Esophagus squamous epithelium (tissue), 5 donors: Measurements from ENCODE around the gene SYT6. TPM values are rescaled to one million over a fixed set of nuclear protein-coding genes. Genes with fewer than 3 reads are reported as not detected.
A peak's percentile ranks its signal among the peaks of the same experiment; 100 is the strongest.

Experiments used
- DNase-seq: peaks from one replicate; lab custom pipeline; 2025; lab: John Stamatoyannopoulos, UW
- H3K27ac ChIP-seq, 4 donors: fragments of 200-600 bp; sonication (generic); one replicate each; pipeline ENCODE4 v1.5.1; 2016 to 2019; ENCODE audit warnings: mild to moderate bottlenecking in 1 of 4
- H3K27me3 ChIP-seq, 4 donors: fragments of 200-600 bp; sonication (generic); 1 replicate in 3 of 4; 2 replicates in 1 of 4; pipeline versions ENCODE4 v1.5.1 to v1.6.0; 2017 to 2021; ENCODE audit warnings: antibody characterized with exemption in 1 of 4
- H3K36me3 ChIP-seq, 3 donors: fragments of 200-600 bp; sonication (generic); one replicate each; pipeline ENCODE4 v1.5.1; 2016 to 2019
- H3K4me1 ChIP-seq, 3 donors: fragments of 200-600 bp; sonication (generic); one replicate each; pipeline ENCODE4 v1.5.1; 2017 to 2019
- H3K4me3 ChIP-seq, 4 donors: fragments of 200-600 bp; sonication (generic); 1 replicate in 3 of 4; 2 replicates in 1 of 4; pipeline ENCODE4 v1.5.1; 2016 to 2019; ENCODE audit warnings: mild to moderate bottlenecking in 2 of 4, moderate library complexity in 1 of 4
- H3K9me3 ChIP-seq, 3 donors: fragments of 200-600 bp; sonication (generic); one replicate each; pipeline ENCODE4 v1.5.1; 2016 to 2019
- POLR2A ChIP-seq, 4 donors: fragments of 450-650 bp; IDR thresholded peaks; one replicate each; pipeline ENCODE4 v1.6.1; 2017; ENCODE audit warnings: antibody characterized with exemption in 4 of 4, mild to moderate bottlenecking in 4 of 4, moderate library complexity in 3 of 4
- WGBS, 2 donors: methylation state at CpG; one replicate each; pipeline ENCODE4 v1.1.5; 2018; 5-methylcytosine and 5-hydroxymethylcytosine counted together
- intact Hi-C: fragments of 100-400 bp; cut with DNase I; formaldehyde crosslinking; loops from one replicate; pipeline ENCODE4 v1.15.0; 2022
- total RNA-seq, 4 donors: library from RNA; depleted of rRNA; stranded (reverse); fragments of >200 nt; gene quantifications; one replicate each; pipeline ENCODE4 v1.1.0, GENCODE V29; 2016
- TF ChIP-seq, protein P1 (sequence below), 6 experiments: fragments of 450-650 bp in 4 of 6; fragments of 200-600 bp in 2 of 6; sonication (generic) in 2 of 6; IDR thresholded peaks; one replicate each; pipeline ENCODE4 v1.5.1; 2016 to 2019; ENCODE audit warnings: antibody characterized with exemption in 6 of 6, mild to moderate bottlenecking in 4 of 6, moderate library complexity in 4 of 6
- donor health status: DM: yes; HTN: yes; CAD: no.

SYT6 gene, protein sequence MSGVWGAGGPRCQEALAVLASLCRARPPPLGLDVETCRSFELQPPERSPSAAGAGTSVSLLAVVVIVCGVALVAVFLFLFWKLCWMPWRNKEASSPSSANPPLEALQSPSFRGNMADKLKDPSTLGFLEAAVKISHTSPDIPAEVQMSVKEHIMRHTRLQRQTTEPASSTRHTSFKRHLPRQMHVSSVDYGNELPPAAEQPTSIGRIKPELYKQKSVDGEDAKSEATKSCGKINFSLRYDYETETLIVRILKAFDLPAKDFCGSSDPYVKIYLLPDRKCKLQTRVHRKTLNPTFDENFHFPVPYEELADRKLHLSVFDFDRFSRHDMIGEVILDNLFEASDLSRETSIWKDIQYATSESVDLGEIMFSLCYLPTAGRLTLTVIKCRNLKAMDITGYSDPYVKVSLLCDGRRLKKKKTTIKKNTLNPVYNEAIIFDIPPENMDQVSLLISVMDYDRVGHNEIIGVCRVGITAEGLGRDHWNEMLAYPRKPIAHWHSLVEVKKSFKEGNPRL
- not detected for total RNA-seq

GRCh38 chr1:114153261-114154145 lies at the start of gene SYT6:
TSS of gene SYT6 (minus strand) at chr1:114153869. CDS start at chr1:114153772, 97 bp downstream.
- no peak for DNase-seq
- WGBS, 2 donors = 0 to 5% methylated on average over 7 to 12 of the region's 70 CpGs
- H3K4me3 ChIP-seq = peak within 1 kb of the TSS; percentile 2 to 67 (median 32)

DNA sequence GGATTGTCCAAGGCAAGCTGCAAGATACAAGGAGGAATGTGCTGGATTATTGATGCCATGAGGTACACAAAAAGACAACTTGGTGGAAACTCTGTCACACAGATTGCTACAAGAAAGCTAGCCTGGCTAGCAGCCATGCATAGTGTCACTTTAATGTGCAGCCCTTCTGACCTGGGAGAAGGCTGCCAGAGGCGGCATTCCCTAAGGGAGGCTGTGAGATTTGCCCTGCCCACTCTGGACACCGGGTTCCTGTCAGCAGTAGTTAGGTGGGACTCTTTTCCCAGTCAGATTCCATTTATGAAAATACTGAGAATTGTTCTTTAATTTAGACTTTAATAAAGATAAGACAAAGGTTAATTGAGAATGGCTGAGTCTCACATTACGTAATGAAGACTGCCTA lies 47.8 kb upstream of the SYT6 start:
- no peak for TF ChIP-seq POLR2A (IDR thresholded peaks at IDR 0.05)
- TF ChIP-seq, protein P1, sequence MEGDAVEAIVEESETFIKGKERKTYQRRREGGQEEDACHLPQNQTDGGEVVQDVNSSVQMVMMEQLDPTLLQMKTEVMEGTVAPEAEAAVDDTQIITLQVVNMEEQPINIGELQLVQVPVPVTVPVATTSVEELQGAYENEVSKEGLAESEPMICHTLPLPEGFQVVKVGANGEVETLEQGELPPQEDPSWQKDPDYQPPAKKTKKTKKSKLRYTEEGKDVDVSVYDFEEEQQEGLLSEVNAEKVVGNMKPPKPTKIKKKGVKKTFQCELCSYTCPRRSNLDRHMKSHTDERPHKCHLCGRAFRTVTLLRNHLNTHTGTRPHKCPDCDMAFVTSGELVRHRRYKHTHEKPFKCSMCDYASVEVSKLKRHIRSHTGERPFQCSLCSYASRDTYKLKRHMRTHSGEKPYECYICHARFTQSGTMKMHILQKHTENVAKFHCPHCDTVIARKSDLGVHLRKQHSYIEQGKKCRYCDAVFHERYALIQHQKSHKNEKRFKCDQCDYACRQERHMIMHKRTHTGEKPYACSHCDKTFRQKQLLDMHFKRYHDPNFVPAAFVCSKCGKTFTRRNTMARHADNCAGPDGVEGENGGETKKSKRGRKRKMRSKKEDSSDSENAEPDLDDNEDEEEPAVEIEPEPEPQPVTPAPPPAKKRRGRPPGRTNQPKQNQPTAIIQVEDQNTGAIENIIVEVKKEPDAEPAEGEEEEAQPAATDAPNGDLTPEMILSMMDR (IDR thresholded peaks at IDR 0.05) = no peak
- no peak overlapping the region for H3K27ac ChIP-seq
- DNase-seq = no peak
- no peaks in the 10 kb centered on the region for H3K4me1 ChIP-seq
- H3K36me3 ChIP-seq = no peaks in the 10 kb centered on the region
- H3K27me3 ChIP-seq = peaks cover 0 to 58% (median 0%) of the 10 kb centered on the region in 4 donors
- no peaks in the 10 kb centered on the region for H3K9me3 ChIP-seq
- intact Hi-C loops = no loop called here
- no peak overlapping the region for H3K4me3 ChIP-seq
- WGBS, 2 donors = 53 to 63% methylated on average over 2 to 3 of the region's 3 CpGs

More at GRCh38 chr1:114153261-114154145, at the start of gene SYT6:
- Histone ChIP-seq H3K27me3 (peaks cover 18 to 99% (median 34%) of the 10 kb centered on the region in 4 donors), H3K27ac (no peak within 1 kb of the TSS), H3K4me1 (peaks cover 21 to 33% (median 25%) of the 10 kb centered on the region in 3 donors), H3K9me3 (no peaks in the 10 kb centered on the region), H3K36me3 (no peaks in the 10 kb centered on the region)
- no peak for TF ChIP-seq POLR2A (IDR thresholded peaks at IDR 0.05)
- intact Hi-C loops = no loop called here

- H3K27me3 ChIP-seq = peaks cover 0 to 68% (median 0%) of the 10 kb centered on the region in 4 donors
- H3K4me1 ChIP-seq = no peaks in the 10 kb centered on the region
- H3K27ac ChIP-seq = no peak overlapping the region
- H3K9me3 ChIP-seq = no peaks in the 10 kb centered on the region
- 65 to 78% methylated on average over 3 of the region's 3 CpGs for WGBS, 2 donors
- DNase-seq = no peak
- intact Hi-C loops = no loop called here
- no peak overlapping the region for H3K4me3 ChIP-seq
- no peaks in the 10 kb centered on the region for H3K36me3 ChIP-seq
- TF ChIP-seq, protein P1 (IDR thresholded peaks at IDR 0.05) = no peak
- no peak for TF ChIP-seq POLR2A (IDR thresholded peaks at IDR 0.05)
Observed at GRCh38 chr1:114199017-114199594, 45.4 kb upstream of the SYT6 start.

- intact Hi-C loops = no loop called here
- WGBS, 2 donors = 71 to 75% methylated on average over 1 to 3 of the region's 3 CpGs
- Histone ChIP-seq H3K4me1 (no peaks in the 10 kb centered on the region), H3K4me3 (no peak overlapping the region), H3K27ac (no peak overlapping the region), H3K9me3 (no peaks in the 10 kb centered on the region), H3K27me3 (peaks cover 0 to 52% (median 0%) of the 10 kb centered on the region in 4 donors), H3K36me3 (no peaks in the 10 kb centered on the region)
- no peak for DNase-seq
- no peak for TF ChIP-seq POLR2A (IDR thresholded peaks at IDR 0.05)
- TF ChIP-seq, protein P1 (IDR thresholded peaks at IDR 0.05) = no peak
Observed at GRCh38 chr1:114196992-114197907, 43.6 kb upstream of the SYT6 start.
